Pancreas (tissue), 10 donors: ENCODE results near the gene GRM4. TPM values are rescaled to one million over a fixed set of nuclear protein-coding genes. Genes with fewer than 3 reads are reported as not detected.

ENCODE experiments used
- ATAC-seq, 4 donors: fragments of 200-7000 bp; cut with Tn5 transposase; one replicate each; pipeline versions ENCODE4 v1.8.0 to v1.9.1; 2020; ENCODE audit warnings: mild to moderate bottlenecking in 4 of 4, moderate library complexity in 4 of 4
- DNase-seq, 6 donors: peaks; one replicate each; pipeline ENCODE4 v3.0.0-alpha.2; 2020
- FAIRE-seq: peaks from 2 replicates; lab custom pipeline; 2012; peaks lifted over from hg19 to GRCh38; lab: Jason Lieb, UNC
- H3K27ac ChIP-seq, 4 donors: fragments of 200-600 bp; sonication (generic); 1 replicate in 3 of 4; 2 replicates in 1 of 4; pipeline versions ENCODE4 v1.5.0 to v1.8.0; 2020
- H3K27me3 ChIP-seq, 4 donors: fragments of 200-600 bp; one replicate each; pipeline ENCODE4 v1.8.0; 2021
- H3K36me3 ChIP-seq, 3 donors: fragments of 200-600 bp; sonication (generic) in 1 of 3; one replicate each; pipeline versions ENCODE4 v1.5.0 to v1.8.0; 2020 to 2021
- H3K4me1 ChIP-seq, 3 donors: fragments of 200-600 bp; one replicate each; pipeline ENCODE4 v1.8.0; 2021
- H3K4me3 ChIP-seq, 4 donors: fragments of 200-600 bp; sonication (generic) in 2 of 4; one replicate each; pipeline versions ENCODE4 v1.5.0 to v1.8.0; 2020 to 2021
- H3K9me3 ChIP-seq, 4 donors: fragments of 200-600 bp; one replicate each; pipeline ENCODE4 v1.8.0; 2021
- WGBS, 2 donors: extraction: QIAGEN DNeasy Blood & Tissue Kit; methylation state at CpG; one replicate each; pipeline ENCODE4 v1.1.7; 2013; 5-methylcytosine and 5-hydroxymethylcytosine counted together
- intact Hi-C, 3 donors: fragments of 100-400 bp; cut with DNase I; formaldehyde crosslinking; loops; one replicate each; pipeline versions ENCODE4 v1.11.1 to v1.14.2; 2022
- polyA plus RNA-seq, 2 donors: library from polyadenylated mRNA; stranded (reverse); fragments of 200-250 nt; gene quantifications; one replicate each; pipeline ENCODE4 v1.2.3, GENCODE V29; 2013
- total RNA-seq, 6 donors: library from RNA; stranded (reverse); fragmentation: NEBNext Ultra II Directional in 4 of 6; extraction: Animal tissue kit (Norgen Biotek cat#: 25700) in 4 of 6; gene quantifications; one replicate each; pipeline versions ENCODE4 v1.2.1 to v1.2.4, GENCODE V29; 2021 to 2023
- TF ChIP-seq, protein P1 (sequence below), 4 donors: fragments of 200-600 bp; sonication (generic) in 3 of 4; IDR thresholded peaks; one replicate each; pipeline versions ENCODE4 v1.5.0 to v1.8.0; 2021; ENCODE audit warnings: antibody characterized with exemption in 4 of 4
- donor health status: healthy with polysubstance abuse.
- donor health status: DM: no; HTN: no; CAD: no; lungs with moderate emphysema.
- donor health status: DM: no; HTN: no; CAD: no.
- donor health status: control.
- donor health status: control.
- donor health status: Bipolar disorder and iron deficiency.
- donor health status: DM: yes; HTN: yes; CAD: no.
- donor health status: DM: no; HTN: no; CAD: no.
- donor health status: DM: no; HTN: no; CAD: no.
- donor health status: DM: yes; HTN: yes; CAD: no.

Gene GRM4
- total and polyA plus RNA-seq, 8 donors: 0.23 to 6.8 (median 1.3) TPM

GRCh38 chr6:34138191-34138590 lies 7.7 kb downstream of the GRM4 start:
- no peak for DNase-seq
- no peaks in the 10 kb centered on the region for H3K4me1 ChIP-seq
- peaks cover 0 to 18% (median 3%) of the 10 kb centered on the region in 4 donors for H3K27me3 ChIP-seq
- no peaks in the 10 kb centered on the region for H3K36me3 ChIP-seq
- no peak for ATAC-seq
- no peak for FAIRE-seq
- no peak overlapping the region for H3K4me3 ChIP-seq
- intact Hi-C loops: no loop called here
- WGBS, 2 donors: 50 to 63% methylated on average over 4 of the region's 4 CpGs
- TF ChIP-seq, protein P1, sequence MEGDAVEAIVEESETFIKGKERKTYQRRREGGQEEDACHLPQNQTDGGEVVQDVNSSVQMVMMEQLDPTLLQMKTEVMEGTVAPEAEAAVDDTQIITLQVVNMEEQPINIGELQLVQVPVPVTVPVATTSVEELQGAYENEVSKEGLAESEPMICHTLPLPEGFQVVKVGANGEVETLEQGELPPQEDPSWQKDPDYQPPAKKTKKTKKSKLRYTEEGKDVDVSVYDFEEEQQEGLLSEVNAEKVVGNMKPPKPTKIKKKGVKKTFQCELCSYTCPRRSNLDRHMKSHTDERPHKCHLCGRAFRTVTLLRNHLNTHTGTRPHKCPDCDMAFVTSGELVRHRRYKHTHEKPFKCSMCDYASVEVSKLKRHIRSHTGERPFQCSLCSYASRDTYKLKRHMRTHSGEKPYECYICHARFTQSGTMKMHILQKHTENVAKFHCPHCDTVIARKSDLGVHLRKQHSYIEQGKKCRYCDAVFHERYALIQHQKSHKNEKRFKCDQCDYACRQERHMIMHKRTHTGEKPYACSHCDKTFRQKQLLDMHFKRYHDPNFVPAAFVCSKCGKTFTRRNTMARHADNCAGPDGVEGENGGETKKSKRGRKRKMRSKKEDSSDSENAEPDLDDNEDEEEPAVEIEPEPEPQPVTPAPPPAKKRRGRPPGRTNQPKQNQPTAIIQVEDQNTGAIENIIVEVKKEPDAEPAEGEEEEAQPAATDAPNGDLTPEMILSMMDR (IDR thresholded peaks at IDR 0.05): no peak
- H3K9me3 ChIP-seq: no peaks in the 10 kb centered on the region
- no peak overlapping the region for H3K27ac ChIP-seq

GRCh38 chr6:34135541-34135940 lies 10.3 kb downstream of the GRM4 start:
- no peak for ATAC-seq
- H3K4me1 ChIP-seq: no peaks in the 10 kb centered on the region
- H3K27me3 ChIP-seq: peaks cover 0 to under 1% (median 0%) of the 10 kb centered on the region in 4 donors
- H3K4me3 ChIP-seq: no peak overlapping the region
- FAIRE-seq: no peak
- no peaks in the 10 kb centered on the region for H3K9me3 ChIP-seq
- WGBS, 2 donors: 48 to 50% methylated on average over 2 of the region's 2 CpGs
- no peaks in the 10 kb centered on the region for H3K36me3 ChIP-seq
- peak in 1 of 6 donors; percentile 8 for DNase-seq
- TF ChIP-seq, protein P1 (IDR thresholded peaks at IDR 0.05): no peak
- H3K27ac ChIP-seq: no peak overlapping the region
- intact Hi-C loops: no loop called here

- no peak for FAIRE-seq
- DNase-seq: peak in 2 of 6 donors; percentile 19 to 71
- H3K27me3 ChIP-seq: peaks cover 0 to 3% (median 0%) of the 10 kb centered on the region in 4 donors
- WGBS, 2 donors: 45 to 54% methylated on average over 20 of the region's 20 CpGs
- intact Hi-C loops: no loop called here
- TF ChIP-seq, protein P1 (IDR thresholded peaks at IDR 0.05): no peak
- no peaks in the 10 kb centered on the region for H3K4me1 ChIP-seq
- H3K36me3 ChIP-seq: no peaks in the 10 kb centered on the region
- peak in 3 of 4 donors; percentile 60 to 73 (median 72) for ATAC-seq
- H3K9me3 ChIP-seq: no peaks in the 10 kb centered on the region
- H3K27ac ChIP-seq: no peak overlapping the region
- H3K4me3 ChIP-seq: no peak overlapping the region
Measured at GRCh38 chr6:34132486-34133185, 13.3 kb downstream of the GRM4 start.

- no peaks in the 10 kb centered on the region for H3K36me3 ChIP-seq
- intact Hi-C loops: no loop called here
- FAIRE-seq (no peak), DNase-seq (no peak), ATAC-seq (peak in 1 of 4 donors; percentile 27)
- H3K4me1 ChIP-seq: no peaks in the 10 kb centered on the region
- TF ChIP-seq, protein P1 (IDR thresholded peaks at IDR 0.05): no peak
- peaks cover 0 to 3% (median 0%) of the 10 kb centered on the region in 4 donors for H3K27me3 ChIP-seq
- no peak overlapping the region for H3K4me3 ChIP-seq
- no peaks in the 10 kb centered on the region for H3K9me3 ChIP-seq
- no peak overlapping the region for H3K27ac ChIP-seq
- WGBS, 2 donors: 16 to 18% methylated on average over 10 to 11 of the region's 11 CpGs
Measured at GRCh38 chr6:34131326-34132290, 14.3 kb downstream of the GRM4 start.
